Loucy (cell line): ENCODE results near the gene CRCP.
"Not testable (repeated sequence)": the region's sequence is repeated elsewhere in the genome, so short reads cannot be mapped to it uniquely, and the experiment has no call there.

Experiments used
- H2AFZ ChIP-seq: fragments of 200-600 bp; sonication (generic); 2 replicates; pipeline ENCODE4 v1.6.0; 2016; ENCODE audit warnings: antibody characterized with exemption, mild to moderate bottlenecking, low read length, moderate library complexity
- H3F3A ChIP-seq: fragments of 200-600 bp; 2 replicates; pipeline ENCODE4 v1.6.0; 2016; ENCODE audit warnings: antibody characterized with exemption, low read depth, mild to moderate bottlenecking
- H3K27me3 ChIP-seq: fragments of 200-600 bp; sonication (generic); 2 replicates; pipeline ENCODE4 v1.6.1; 2014; ENCODE audit warnings: low read length, mild to moderate bottlenecking; ENCODE audit not compliant: insufficient read depth, poor library complexity, severe bottlenecking
- H3K36me3 ChIP-seq: fragments of 200-600 bp; sonication (generic); 2 replicates; pipeline ENCODE4 v1.6.1; 2016; ENCODE audit warnings: low read length; ENCODE audit not compliant: insufficient read depth
- H3K4me1 ChIP-seq: fragments of 200-600 bp; sonication (generic); 2 replicates; pipeline ENCODE4 v1.5.1; 2014; ENCODE audit warnings: low read length, mild to moderate bottlenecking; ENCODE audit not compliant: insufficient read depth, poor library complexity, severe bottlenecking
- H3K4me2 ChIP-seq: fragments of 200-600 bp; sonication (generic); 2 replicates; pipeline ENCODE4 v1.6.0; 2014; ENCODE audit warnings: antibody characterized with exemption, low read length, low read depth, mild to moderate bottlenecking; ENCODE audit not compliant: poor library complexity, severe bottlenecking
- H3K4me3 ChIP-seq: fragments of 200-600 bp; sonication (generic); 2 replicates; pipeline ENCODE4 v1.5.1; 2014; ENCODE audit warnings: low read length, mild to moderate bottlenecking, mixed read lengths; ENCODE audit not compliant: poor library complexity, severe bottlenecking
- H3K79me2 ChIP-seq: fragments of 200-600 bp; sonication (generic); 2 replicates; pipeline ENCODE4 v1.6.1; 2014; ENCODE audit warnings: low read length; ENCODE audit not compliant: insufficient read depth
- H3K9ac ChIP-seq: fragments of 200-600 bp; sonication (generic); 2 replicates; pipeline ENCODE4 v1.6.0; 2014; ENCODE audit warnings: mild to moderate bottlenecking, low read depth, low read length, moderate library complexity; ENCODE audit not compliant: poor library complexity, severe bottlenecking
- H3K9me2 ChIP-seq: fragments of 200-600 bp; sonication (generic); replicated peaks from 2 replicates; pipeline ENCODE4 v1.6.1; 2016; ENCODE audit warnings: low read depth, low read length, mixed read lengths
- H3K9me3 ChIP-seq: fragments of 200-600 bp; sonication (generic); 2 replicates; pipeline ENCODE4 v1.6.1; 2014; ENCODE audit warnings: mild to moderate bottlenecking, antibody characterized with exemption, low read length, low read depth; ENCODE audit not compliant: insufficient read depth
- H4K20me1 ChIP-seq: fragments of 200-600 bp; sonication (generic); 2 replicates; pipeline ENCODE4 v1.6.0; 2014; ENCODE audit warnings: antibody characterized with exemption, low read length, mild to moderate bottlenecking; ENCODE audit not compliant: insufficient read depth, poor library complexity, severe bottlenecking
- CTCF ChIP-seq: fragments of 200-600 bp; sonication (generic); conservative IDR thresholded peaks from 2 replicates; pipeline ENCODE4 v1.5.1; 2014; ENCODE audit warnings: mild to moderate bottlenecking, antibody characterized with exemption, low read length
- EZH2phosphoT487 ChIP-seq: fragments of 200-600 bp; IDR thresholded peaks from 2 replicates; pipeline ENCODE4 v1.6.1; 2018; ENCODE audit warnings: antibody characterized with exemption, mild to moderate bottlenecking, moderate library complexity, borderline replicate concordance

CRCP gene

GRCh38 chr7:66150471-66150870 lies 35.8 kb downstream of the CRCP start:
- H3K4me1 ChIP-seq: peaks cover 5% of the 10 kb centered on the region
- H3K9me3 ChIP-seq: no peaks in the 10 kb centered on the region
- peak overlapping the region; percentile 11 for H3K4me2 ChIP-seq
- TF ChIP-seq EZH2phosphoT487 (no peak), CTCF (no peak)
- no peaks in the 10 kb centered on the region for H3F3A ChIP-seq
- H3K4me3 ChIP-seq: no peak overlapping the region
- no peak overlapping the region for H2AFZ ChIP-seq
- H3K9ac ChIP-seq: no peak overlapping the region
- H3K36me3 ChIP-seq: peaks cover 76% of the 10 kb centered on the region; the same call in 1 of the 2 replicates
- peaks cover 7% of the 10 kb centered on the region; the same call in 1 of the 2 replicates for H3K79me2 ChIP-seq
- H3K9me2 ChIP-seq: no peaks in the 10 kb centered on the region
- no peaks in the 10 kb centered on the region for H3K27me3 ChIP-seq
- H4K20me1 ChIP-seq: no peaks in the 10 kb centered on the region

GRCh38 chr7:66152371-66153191 lies 37.9 kb downstream of the CRCP start:
- H3K4me2 ChIP-seq: no peak overlapping the region
- no peaks in the 10 kb centered on the region for H3K9me2 ChIP-seq
- H3K4me3 ChIP-seq: no peak overlapping the region
- no peaks in the 10 kb centered on the region for H3F3A ChIP-seq
- H3K9ac ChIP-seq: no peak overlapping the region
- TF ChIP-seq CTCF (no peak), EZH2phosphoT487 (no peak)
- H3K27me3 ChIP-seq: no peaks in the 10 kb centered on the region
- H3K36me3 ChIP-seq: peaks cover 73% of the 10 kb centered on the region; the same call in 1 of the 2 replicates
- H3K9me3 ChIP-seq: no peaks in the 10 kb centered on the region
- H4K20me1 ChIP-seq: no peaks in the 10 kb centered on the region
- H3K4me1 ChIP-seq: peaks cover 5% of the 10 kb centered on the region
- peaks cover 7% of the 10 kb centered on the region; the same call in 1 of the 2 replicates for H3K79me2 ChIP-seq
- no peak overlapping the region for H2AFZ ChIP-seq

- no peaks in the 10 kb centered on the region for H3K9me3 ChIP-seq
- H3K9me2 ChIP-seq: no peaks in the 10 kb centered on the region
- H3K36me3 ChIP-seq: peaks cover 69% of the 10 kb centered on the region; the same call in 1 of the 2 replicates
- H3K4me3 ChIP-seq: no peak overlapping the region
- no peak overlapping the region for H3K9ac ChIP-seq
- H3K4me1 ChIP-seq: peaks cover 5% of the 10 kb centered on the region
- H3K79me2 ChIP-seq: peaks cover 7% of the 10 kb centered on the region; the same call in 1 of the 2 replicates
- H2AFZ ChIP-seq: no peak overlapping the region
- no peak overlapping the region for H3K4me2 ChIP-seq
- TF ChIP-seq CTCF (no peak), EZH2phosphoT487 (no peak)
- H3K27me3 ChIP-seq: no peaks in the 10 kb centered on the region
- H3F3A ChIP-seq: no peaks in the 10 kb centered on the region
- no peaks in the 10 kb centered on the region for H4K20me1 ChIP-seq
These were observed 39.0 kb downstream of the CRCP start for GRCh38 chr7:66153691-66154090.

GRCh38 chr7:66156035-66156434 lies 41.4 kb downstream of the CRCP start:
- not testable (repeated sequence) for H3K9me3 ChIP-seq, H3K27me3 ChIP-seq, H3F3A ChIP-seq, H3K4me1 ChIP-seq, H2AFZ ChIP-seq, H4K20me1 ChIP-seq, H3K4me3 ChIP-seq, H3K4me2 ChIP-seq, H3K9me2 ChIP-seq, H3K9ac ChIP-seq, H3K79me2 ChIP-seq
- peaks cover 64% of the 10 kb centered on the region; the same call in 1 of the 2 replicates for H3K36me3 ChIP-seq
